Activated CD4-positive, alpha-beta T cell treated with anti-CD3 and anti-CD28 coated beads for 4 hours (primary cell): ENCODE measurements around the gene AARSD1.
"Not testable (repeated sequence)": the region's sequence is repeated elsewhere in the genome, so short reads cannot be mapped to it uniquely, and the experiment has no call there.

Experiments used
- DNase-seq, 2 donors: peaks; one replicate each; pipeline ENCODE4 v3.0.0-alpha.2; 2020

The AARSD1 gene

DNA sequence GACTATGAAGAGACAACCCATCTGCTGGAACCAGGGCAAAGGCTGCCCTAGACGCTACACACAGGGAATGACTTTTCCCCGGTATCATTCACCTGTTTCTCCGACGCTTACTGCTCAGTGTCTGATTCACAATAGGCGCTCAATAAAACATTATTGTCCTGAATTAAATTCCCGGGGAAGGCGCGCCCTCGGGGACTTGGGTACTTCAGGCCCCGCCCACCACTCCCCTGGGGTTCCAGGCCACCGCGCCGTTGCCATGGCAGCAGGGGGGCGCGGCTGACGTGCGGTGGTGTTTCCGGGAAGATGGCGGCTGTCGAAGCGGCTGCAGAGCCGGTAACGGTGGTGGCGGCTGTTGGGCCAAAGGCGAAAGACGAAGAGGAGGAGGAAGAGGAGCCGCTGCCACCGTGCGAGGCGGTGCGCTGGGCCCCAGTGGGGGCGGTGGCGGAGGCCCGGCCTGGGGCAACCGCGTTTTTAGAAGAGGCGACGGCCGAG is 16.1 kb upstream of the AARSD1 start, which contains the start of gene RUNDC1:
RUNDC1 (plus strand) TSS at position 292 of the 492 bp plus-strand sequence; CDS start at position 304, 12 bp downstream.
- DNase-seq = peak; percentile 92

DNA sequence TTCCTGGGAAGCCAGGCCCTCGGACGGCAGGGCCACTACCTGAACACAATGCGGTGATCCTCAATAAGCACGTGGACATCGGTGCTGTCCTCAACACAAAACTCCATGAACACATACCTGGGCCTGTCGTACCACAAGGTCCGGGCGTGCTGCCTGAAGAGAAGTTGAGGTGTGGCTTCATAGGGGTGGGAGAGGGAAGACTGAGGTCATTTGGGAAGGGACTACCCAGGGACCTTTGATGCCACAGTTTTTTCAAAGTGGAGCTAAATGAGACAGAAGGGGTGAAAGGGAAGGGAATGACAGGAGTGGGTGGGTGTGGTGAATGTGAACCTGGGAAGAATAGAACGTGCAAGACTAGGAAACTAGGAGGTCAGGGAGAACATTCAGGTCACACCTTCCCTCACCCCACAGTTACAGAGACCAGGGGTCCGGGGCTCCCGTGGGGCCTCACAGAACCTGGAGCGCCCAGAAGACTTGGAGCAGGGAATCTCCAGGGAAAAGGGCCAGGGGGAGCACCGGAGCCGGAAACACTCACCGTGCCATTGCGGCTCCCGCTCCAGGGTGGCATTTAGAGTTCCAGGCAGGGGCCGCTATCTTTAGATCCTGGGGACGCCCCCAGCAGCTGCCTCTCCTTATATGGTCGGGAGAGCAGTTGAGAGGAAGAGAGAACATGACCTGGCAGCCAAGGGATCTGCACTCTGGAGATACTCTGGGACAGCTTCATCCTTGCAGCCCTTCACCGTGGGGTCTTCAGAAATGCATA is 15.4 kb upstream of the AARSD1 start, which contains the start of gene PTGES3L:
PTGES3L (minus strand) TSS at position 570 of the 763 bp plus-strand sequence; CDS start at position 543, 27 bp downstream.
- DNase-seq = no peak

DNA sequence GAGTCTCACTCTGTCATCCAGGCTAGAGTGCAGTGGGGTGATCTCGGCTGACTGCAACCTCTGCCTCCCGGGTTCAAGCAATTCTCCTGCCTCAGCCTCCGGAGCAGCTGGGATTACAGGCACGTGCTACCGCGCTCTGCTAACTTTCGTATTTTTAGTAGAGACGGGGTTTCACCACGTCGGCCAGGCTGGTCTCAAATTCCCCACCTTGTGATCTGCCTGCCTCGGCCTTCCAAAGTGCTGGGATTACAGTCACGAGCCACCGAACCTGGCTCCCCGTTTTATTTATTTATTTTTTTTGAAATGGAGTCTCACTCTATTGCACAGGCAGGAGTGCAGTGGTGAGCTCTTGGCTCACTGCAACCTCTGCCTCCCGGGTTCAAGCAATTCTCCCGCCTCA is 11.4 kb upstream of the AARSD1 start:
- not testable (repeated sequence) for DNase-seq

DNA sequence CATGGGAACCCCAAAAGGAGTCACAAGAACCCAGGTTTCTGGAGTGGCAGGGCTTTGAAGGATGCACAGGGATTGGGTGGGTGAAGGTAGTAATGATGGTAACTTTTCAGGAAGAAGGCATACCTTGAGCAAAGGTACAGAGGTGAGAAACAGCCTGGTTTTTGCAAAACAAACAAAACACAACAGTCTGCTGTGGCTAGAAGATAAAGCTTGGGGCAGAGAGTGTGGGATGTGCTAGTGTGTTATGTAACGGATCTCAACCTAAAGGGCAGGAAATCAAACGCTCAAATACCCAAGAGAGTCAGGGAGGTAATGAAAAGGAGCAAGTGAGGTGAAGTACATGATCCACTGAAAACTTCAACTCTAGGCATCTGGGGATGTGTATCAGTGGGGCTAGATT is 11.0 kb upstream of the AARSD1 start:
- DNase-seq = no peak

DNA sequence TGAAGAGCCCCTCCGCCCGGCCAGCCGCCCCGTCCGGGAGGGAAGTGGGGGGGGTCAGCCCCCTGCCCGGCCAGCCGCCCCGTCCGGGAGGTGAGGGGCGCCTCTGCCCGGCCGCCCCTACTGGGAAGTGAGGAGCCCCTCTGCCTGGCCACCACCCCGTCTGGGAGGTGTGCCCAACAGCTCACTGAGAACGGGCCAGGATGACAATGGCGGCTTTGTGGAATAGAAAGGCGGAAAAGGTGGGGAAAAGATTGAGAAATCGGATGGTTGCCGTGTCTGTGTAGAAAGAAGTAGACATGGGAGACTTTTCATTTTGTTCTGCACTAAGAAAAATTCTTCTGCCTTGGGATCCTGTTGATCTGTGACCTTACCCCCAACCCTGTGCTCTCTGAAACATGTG is 9.1 kb upstream of the AARSD1 start:
- DNase-seq = not testable (repeated sequence)

DNA sequence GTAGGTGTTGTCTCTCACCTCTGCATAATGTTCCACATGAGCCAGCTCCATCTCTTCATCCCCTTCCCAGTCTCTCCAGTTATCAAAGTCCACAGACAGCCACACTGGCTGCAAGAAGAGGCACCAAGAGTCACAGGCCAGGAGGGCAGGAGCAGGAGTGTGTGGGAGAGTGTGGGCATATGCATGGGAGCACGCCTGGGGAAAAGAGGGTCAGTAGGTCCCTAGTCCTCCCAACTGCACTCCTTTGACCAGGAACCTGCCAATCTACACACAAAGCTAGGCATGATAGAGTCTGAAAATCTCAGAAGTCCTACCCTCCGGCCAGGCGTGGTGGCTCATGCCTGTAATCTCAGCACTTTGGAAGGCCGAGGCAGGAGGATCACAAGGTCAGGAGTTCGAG is 7.3 kb upstream of the AARSD1 start:
- DNase-seq = no peak

DNA sequence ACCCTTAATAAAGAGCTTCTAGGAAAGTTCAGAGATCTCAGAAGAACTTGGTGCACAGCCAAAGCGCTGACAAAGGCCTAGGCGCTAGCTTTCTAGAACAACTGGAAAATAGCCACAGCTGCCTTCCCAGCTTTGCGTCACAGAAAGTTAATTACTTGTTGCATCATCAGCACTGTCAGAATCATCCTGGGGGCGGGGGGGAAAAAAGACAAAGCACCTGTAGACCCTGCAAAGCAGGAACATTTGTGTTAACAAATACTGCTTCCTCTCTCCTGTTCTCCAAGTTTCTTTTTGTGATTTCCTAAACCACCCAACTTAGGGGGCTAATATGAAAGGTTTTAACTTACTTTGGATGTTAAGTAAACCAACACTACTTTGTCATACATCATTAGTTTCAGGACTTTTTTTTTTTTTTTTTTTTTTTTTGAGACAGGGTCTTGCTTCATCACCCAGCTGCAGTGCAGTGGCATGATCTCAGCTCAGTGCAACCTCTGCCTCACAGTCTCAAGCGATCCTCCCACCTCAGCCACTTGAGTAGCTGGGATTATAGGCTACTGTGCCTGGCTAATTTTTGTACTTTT is 4.8 kb upstream of the AARSD1 start:
- no peak for DNase-seq

DNA sequence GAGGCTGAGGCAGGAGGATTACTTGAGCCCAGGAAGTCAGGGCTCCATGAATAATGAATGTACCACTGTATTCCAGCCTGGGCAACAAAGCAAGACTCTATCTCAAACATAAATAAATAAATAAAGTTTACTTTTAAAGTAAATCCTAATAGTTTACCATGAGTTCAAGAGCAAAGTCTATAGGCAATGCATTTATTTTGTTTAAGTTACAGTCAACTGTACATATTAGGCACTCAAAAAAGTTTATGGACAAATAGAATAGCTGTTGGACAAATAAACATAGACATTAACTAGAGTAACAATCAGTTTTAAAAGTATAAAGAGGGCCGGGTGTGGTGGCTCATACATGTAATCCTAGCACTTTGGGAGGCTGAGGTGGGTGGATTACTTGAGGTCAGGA is 3.7 kb upstream of the AARSD1 start:
- no peak for DNase-seq

DNA sequence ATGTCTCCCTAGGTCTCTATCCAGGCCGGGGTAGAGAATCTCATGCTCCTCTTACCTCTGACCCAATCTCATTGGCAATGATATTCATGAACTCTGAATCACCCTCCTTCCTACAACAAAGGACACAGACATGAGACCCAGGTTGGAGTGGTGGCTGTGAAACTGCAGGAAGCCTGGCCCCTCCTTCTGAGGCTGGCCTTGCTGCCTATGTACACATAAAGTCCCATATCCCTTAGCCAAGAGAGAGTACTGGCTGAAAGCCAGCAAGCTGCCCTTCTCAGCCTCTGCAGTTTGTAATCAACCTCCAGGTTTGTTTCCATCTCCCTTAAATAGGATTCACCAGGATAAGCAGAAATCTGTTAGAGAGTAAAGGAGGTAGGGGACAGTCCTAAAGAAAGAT is 10.6 kb downstream of the AARSD1 start:
- no peak for DNase-seq

DNA sequence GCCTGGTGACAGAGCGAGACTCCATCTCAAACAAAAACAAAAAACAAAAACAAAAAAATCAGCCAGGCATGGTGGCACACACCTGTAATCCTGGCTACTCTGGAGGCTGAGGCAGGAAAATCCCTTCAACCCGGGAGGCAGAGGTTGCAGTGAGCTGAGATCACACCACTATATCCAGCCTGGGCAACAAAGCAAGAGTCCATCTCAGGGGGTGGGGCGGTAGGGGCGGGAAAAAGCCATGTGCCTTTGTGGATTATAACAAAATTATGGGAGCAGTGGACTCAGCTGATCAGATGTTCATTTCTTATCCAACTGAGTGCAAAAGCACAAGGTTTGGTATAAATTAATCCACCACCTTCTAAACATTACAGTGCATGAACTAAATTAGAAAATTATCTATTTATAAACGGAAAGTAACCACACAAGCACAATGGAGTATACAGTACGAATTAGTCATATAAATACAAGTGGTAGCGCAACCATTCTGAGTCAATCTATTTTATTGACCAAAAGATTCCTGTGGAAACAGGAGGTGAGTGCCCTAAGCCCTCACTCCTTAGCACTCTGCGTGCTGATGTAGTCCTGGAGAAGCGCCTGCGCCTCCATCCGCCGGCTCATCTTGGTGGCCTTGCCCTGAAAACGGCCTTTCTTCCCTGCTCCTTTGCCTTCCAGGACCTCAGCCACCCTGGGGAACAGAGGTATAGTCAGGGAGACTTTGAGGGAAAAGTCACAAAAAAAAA is 14.0 kb downstream of the AARSD1 start:
- no peak for DNase-seq

DNA sequence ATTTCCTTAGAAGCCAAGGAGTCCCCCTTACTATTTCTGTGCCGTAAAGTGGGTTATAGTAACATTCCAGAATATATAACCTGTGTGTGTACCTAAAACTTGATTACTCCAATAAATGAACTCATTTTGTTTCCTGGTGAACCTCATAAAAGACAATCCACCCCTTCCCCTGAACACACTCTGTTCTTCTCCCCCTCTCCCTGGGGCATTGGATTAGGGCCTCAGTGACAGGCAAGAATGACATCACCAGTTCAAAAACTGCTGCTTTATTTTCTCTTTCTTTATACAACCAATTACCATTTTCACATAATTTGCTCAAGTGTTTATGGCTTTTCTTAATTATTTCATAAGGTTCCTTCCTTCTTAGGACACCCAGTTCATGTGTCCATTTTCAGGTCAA is 17.4 kb downstream of the AARSD1 start:
- no peak for DNase-seq

DNA sequence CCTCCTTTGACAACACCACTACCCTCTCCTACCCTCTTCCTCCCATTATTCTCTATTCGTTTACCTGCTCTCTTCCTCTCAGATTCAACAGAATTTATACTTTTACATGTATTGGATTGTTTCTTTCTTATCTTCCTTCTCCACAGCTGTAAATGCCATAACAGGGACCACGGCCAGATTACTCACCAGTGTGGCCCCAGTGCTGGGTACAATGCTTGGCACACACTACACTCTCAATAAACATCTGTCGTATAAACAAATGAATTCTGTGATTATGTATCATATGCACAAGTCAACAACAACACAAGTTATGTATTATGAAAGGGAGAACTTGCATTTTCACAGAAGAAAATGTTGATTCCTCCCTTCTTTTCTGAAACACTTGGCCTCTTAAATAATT is 20.0 kb downstream of the AARSD1 start:
- no peak for DNase-seq

DNA sequence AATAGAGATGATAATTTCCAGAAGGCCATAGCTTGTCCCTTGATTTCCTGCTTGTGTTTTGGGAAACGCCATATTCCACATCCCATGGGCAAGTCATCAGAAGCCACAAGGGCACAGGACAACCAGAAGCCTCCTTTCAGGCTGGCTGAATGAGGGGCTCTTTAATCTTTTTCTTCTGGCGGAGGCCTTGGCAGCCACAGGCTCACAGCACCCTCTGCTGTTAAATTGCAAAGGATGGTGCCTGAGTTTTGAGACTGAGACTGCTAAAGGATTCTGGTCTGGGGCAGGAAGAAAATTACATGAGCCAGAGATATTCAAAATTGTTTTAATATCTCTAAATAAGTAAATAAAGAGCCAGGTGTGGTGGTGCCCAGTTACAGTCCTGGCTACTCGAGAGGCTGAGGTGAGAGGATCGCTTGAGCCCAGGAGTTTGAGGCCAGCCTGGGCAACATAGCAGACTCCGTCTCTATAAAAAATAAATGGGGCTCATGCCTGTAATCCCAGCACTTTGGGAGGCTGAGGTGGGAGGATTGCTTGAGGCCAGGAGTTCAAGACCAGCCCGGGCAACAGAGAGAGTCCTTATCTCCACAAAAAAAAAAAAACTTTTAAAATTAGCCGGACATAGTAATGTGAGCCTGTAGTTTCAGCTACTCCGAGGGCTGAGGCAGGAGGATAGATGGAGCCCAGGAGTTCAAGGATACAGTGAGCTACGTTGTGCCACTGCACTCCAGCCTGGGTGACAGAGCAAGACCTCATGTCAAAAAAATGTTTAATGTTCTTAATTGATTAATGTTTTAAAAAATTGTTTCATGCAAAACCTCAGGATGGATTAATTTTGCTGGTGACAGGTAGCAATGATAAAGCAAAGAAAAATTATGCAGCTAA is 26.3 kb downstream of the AARSD1 start:
- DNase-seq = peak in 1 of 2 donors; percentile 5

DNA sequence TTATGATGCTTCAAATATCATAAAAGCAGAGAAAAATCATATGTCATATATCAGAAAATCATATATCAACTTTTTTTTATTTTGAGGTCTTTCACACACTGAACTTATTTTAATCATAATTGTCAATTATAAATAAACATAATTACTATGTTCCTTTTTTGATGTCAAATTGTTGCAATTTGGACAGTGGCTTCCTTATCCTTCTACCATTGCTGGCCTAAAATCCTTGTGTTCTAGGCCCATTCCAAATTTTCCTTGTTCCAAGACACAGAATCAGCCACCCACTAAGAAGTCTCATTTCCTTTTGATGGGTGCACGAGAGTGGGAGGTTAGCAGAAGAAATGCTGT is 34.8 kb downstream of the AARSD1 start:
- no peak for DNase-seq

DNA sequence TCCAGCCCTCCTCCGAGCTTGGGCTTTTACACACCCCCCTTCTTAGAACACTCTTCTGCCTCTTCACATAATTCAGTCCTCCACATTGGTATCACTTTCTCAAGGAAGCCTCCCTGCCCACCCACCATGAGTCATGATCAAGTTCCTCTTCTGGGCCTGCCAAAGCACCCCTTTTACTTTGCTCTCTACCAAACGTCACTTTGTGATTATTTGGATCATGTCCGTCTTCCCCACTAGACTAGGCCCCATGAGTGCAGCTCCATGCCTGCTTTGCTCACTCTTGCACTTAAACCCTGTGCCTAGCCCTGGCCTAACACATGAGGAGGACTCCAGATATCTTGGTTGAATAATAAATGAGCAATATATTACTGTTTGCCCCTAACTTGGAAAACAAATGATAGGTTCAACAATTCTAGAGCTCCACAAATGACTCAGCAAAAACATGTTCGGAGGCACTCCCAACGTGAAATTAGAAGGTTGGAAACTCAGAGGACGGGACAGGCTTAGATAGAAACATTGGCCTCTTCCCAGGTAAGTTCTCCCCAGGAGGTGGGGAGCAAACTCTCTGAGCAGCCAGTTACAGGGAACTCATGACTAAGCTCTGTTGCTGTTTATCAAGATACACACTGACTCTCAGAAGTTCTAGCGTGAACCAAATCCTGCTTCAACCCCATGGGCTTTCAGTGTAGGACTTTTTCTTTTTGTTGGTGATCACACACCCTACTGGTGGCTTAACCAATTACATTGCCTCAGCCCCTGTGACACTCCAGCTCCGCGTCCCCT is 35.3 kb downstream of the AARSD1 start:
- DNase-seq = no peak

DNA sequence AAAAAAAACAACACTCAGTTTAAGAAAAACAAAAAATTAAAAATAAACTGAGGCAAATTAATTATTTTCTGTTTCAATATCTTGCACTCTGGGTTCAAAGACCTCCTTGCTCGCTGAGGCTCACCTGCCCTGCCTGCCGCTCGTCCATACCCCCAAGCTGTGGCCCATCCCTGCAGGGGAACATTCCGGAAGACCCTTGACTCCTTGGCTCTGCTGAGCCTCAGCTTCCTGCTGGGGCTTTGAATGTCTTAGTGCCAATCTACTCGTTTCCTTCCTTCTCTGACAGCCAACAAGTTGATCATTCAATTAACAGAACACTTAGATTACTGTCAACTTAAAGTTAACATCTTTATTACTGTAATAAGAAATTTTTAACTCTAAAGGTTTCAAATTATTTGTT is 39.4 kb downstream of the AARSD1 start:
- DNase-seq = no peak

DNA sequence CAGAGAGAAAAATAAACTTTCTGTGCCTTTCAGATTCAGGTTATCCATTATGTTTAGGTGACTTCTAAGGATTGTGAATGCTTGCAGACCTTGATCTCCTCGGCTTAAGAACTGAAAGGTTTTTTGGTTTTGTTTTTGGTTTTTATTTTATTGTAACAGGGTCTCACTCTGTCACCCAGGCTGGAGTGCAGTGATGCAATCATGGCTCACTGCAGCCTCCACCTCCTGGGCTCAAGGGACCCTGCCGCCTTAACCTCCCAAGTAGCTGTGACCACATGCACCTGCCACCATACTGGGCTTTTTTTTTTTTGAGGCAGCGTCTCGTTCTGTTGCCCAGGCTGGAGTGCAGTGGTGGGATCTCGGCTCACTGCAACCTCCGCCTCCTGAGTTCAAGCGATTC is 40.8 kb downstream of the AARSD1 start:
- DNase-seq = not testable (repeated sequence)

DNA sequence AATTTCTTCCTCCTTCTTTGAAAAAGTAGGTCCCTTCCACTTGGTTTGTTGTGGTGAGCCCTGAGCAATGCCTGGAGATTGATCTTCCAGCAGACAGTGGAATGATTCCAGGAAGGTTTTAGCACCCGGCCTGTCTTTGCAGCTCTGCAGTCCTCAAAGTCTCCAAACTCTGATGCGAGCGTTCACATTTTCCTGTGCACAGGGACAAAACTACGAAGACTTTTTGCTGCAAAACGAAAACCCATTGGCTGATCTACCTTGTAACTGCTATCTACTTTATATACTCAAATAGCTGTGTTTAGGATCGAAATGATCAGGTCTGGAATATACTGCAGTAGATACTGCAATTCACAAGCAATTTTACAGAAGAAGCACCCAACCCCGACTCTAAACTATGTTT is 42.0 kb downstream of the AARSD1 start:
- DNase-seq = no peak

DNA sequence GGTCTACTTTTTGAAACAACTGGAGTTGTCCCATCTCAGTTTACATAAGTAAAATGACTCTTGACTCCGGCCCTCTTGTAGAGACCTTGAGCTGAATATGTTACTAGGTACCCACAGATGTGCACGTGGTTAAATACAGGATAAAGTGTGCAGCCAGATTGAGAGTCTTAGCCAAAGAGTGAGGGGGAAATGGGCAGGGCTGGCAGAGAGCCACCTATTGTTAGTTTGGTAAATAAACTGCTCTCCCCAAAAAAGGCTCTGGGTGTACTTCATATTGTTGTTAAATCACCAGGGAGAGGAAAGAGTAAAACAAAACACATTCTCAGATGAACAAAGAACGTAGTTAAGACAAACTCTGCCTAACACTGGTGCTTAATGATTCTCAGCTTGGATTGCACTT is 43.3 kb downstream of the AARSD1 start:
- DNase-seq = no peak

DNA sequence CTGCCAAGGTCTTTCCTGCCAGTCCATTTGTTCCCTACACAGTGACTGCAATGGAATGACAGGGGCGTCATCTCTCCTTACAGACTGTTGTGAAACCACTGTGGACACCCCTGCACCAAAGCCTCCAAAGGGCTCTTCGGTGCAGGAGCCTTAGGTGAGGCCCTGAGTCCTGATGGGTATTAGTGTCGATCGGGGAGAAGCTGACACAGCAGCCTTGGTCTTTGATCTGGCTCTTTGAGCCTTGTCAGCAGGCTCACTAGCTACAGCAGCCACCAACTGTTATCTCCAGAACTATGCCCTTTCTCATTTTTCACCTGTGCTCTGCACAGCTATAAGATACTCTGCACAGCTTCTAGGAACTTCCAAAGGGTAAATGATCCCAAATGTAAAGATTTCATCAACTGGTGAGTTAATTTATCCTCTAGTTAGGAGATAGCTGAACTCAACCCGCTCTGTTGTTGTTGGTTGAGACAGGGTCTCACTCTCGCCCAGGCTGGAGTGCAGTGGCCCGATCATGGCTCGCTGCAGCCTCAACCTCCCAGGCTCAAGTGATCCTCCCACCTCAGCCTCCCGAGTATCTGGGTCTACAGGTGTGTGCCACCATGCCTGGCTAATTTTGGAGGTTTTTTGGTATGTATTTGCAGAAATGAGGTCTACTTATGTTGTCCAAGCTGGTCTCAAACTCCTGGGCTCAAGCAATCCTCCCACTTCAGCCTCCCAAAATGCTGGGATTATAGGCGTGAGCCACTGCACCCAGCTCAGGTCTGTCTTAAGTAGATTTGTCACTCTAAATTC is 44.0 kb downstream of the AARSD1 start:
- no peak for DNase-seq

DNA sequence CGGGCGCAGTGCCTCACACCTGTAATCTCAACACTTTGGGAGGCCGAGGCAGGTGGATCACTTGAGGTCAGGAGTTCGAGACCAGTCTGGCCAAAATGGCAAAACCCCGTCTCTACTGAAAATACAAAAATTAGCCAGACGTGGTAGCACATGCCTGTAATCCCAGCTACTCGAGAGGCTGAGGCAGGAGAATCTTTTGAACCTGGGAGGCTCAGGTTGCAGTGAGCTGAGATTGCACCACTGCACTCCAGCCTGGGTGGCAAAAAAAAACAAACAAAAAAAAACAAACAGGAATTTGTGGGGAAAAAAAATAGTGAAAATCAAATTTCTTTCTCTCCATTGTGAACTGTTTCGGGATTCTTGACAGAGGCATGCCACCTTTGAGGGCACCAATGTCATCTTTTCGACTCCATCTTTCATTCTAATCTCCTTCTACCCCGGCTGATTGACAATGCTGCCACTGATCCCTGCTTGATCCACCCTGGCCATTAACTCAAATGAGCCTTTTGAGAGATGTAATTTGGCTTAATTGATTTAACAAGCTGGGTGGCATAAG is 44.7 kb downstream of the AARSD1 start:
- not testable (repeated sequence) for DNase-seq
